Stimulated activated CD4-positive, alpha-beta T cell treated with anti-CD3 and anti-CD28 coated beads, TNF-alpha, amount 100 ng/mL, for 1 hour (primary cell): ENCODE results near the gene LRIG3.
"Not testable (repeated sequence)": the region's sequence is repeated elsewhere in the genome, so short reads cannot be mapped to it uniquely, and the experiment has no call there.

ENCODE experiments used
- DNase-seq, 3 donors: peaks; one replicate each; pipeline ENCODE4 v3.0.0-alpha.2; 2020; ENCODE audit warnings: low read depth in 3 of 3, low spot score in 1 of 3

Gene LRIG3

GRCh38 chr12:58860056-58860787 is 60.1 kb downstream of the LRIG3 start:
- DNase-seq, result no peak

DNA sequence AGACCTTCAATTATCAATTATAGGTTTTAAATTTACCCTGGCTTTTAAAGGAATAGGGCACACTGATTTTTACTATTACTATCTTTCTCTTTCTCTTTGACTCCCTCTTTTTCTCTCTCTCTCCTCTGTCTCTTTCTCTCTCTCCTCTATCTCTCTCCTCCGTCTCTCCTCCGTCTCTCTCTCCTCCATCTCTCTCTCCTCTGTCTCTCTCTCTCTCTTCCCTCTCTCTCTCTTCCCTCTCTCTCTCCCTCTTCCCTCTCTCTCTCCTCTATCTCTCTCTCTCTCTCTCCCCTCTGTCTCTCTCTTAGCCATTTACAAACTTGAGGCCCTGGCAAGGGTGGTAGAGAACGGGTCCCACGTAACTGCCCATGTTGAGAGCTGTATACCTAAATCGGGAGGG is 62.3 kb downstream of the LRIG3 start:
- no peak for DNase-seq

GRCh38 chr12:58857206-58857605 is 63.1 kb downstream of the LRIG3 start:
- not testable (repeated sequence) for DNase-seq

DNA sequence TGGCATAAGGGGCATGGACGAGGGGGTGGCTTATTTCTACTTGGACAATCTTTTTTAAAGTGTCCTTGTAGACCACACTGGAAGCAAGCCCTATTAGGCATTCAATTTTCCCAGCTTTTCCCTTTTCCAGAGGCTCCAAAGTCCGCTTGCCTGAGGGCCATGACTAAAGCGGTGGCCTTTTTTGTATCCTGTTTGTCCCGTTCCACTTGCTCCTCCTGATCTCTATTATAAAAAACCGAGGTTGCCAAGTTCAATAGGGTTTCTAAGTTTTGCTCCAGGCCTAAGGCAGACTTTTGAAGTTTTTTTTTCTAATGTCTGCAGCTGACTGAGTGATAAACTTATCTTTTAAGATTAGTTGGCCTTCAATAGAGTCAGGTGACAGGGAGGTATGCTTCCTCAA is 64.7 kb downstream of the LRIG3 start:
- DNase-seq, result not testable (repeated sequence)

DNA sequence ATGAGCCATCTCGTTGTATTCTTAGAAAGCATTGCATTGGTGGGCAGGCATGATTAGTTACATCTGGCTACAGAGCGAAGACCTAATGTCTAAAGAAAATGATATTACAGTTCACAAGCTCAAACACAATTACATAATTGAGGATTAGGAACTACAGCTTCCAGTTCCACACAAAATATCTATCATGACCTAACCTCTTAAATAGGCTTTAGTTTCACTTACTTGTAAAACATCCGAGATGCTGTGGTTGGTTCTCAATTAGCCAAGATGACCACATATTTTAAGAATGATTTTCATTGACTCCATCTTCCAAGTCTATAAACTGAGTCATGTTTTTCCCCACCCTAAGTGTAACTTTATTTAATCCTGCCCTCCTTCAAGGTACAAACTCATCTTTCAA is 69.5 kb downstream of the LRIG3 start:
- no peak for DNase-seq

DNA sequence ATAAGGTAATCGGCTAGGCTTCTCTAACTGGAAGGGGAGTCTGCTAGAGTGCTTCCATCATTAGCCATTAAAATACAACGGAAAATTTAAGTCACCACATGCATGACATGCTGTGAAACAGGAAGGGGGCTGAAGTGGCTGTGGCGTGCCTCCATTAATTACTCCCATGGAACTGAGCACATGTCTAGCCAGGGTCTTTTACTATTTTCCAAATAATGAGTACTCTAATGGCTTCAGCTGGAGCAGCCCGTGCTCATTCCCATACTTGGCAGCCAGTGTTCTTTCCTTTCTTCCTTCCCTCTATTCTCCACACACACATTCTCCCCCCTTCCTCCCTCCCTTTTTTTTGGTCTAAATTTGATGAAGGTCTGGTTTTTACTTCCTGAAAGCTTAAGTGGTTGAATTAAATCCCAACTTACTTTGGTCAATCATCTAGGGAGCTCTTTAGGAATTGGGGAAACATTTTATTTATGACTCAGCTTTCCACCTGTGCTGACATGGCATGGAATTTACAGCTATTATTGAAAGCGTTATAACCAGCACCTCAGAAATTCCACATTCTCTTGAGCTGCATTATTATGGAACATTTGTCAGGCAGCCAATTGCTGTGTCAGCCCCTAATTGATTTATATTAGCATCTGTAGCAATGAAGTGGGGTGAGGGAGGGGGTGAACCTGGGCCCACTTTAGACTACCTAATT is 72.3 kb downstream of the LRIG3 start:
- no peak for DNase-seq

- no peak for DNase-seq
These were observed 76.1 kb downstream of the LRIG3 start for GRCh38 chr12:58844161-58844560.

GRCh38 chr12:58841058-58841798 is 79.1 kb downstream of the LRIG3 start:
- DNase-seq, result no peak

GRCh38 chr12:58833853-58834252 is 86.5 kb downstream of the LRIG3 start:
- DNase-seq, result no peak

- DNase-seq, result no peak
These were observed 87.4 kb downstream of the LRIG3 start for GRCh38 chr12:58832920-58833319.
